ENCODE measurements around the gene BANF1. TPM values are rescaled to one million over a fixed set of nuclear protein-coding genes. Genes with fewer than 3 reads are reported as not detected.

BANF1 gene
- total RNA-seq, 1 donor from 2014 or later: 127 TPM

DNA sequence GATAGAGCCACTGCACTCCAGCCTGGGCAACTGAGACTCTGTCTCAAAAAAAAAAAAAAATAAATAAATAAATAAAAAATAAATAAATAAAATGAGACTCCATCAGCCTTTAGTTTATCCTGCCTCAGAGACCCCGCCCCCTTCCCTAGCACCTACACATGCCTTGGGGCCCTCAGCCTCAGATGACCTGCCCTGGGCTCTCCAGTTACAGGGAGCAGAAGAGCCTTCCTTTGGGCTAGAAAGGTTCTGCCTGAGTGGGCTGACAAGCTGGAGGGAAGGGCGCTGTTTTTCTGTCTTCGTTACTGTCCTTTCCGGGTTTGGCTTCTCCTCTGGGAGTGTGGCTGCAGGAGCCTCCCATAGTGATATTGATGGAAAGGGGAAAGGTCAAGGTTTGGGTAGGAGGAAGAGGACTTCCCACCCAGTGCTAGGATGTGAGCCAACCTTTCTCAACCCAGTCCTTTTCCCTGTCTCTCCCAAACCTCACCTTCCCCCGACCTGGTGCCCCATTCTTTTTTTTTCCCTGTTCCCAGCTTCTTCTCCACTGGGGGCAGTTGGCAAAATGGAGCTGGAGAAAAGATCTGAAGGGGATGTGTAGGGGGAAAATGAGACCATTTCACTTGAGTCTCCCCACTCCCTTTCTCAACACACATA lies 48.4 kb downstream of the BANF1 start:
- ATAC-seq (no peak), DNase-seq (ENCODE audit: low spot score) (no peak)
- intact Hi-C loops (cut with DNase I): no loop called here

GRCh38 chr11:66051371-66051765 lies 49.1 kb downstream of the BANF1 start:
- DNase-seq (ENCODE audit: low spot score): no peak
- intact Hi-C loops (cut with DNase I): no loop called here
- ATAC-seq: no peak

- intact Hi-C loops (cut with DNase I): no loop called here
- ATAC-seq (peak; percentile 99), DNase-seq (ENCODE audit: low spot score) (peak; percentile 97)
Measured at GRCh38 chr11:66051766-66052663, 49.7 kb downstream of the BANF1 start, which contains the start of gene SF3B2. Gene SF3B2, plus strand, starts transcription at chr11:66052364. Its CDS starts 21 bp downstream, at chr11:66052385.

DNA sequence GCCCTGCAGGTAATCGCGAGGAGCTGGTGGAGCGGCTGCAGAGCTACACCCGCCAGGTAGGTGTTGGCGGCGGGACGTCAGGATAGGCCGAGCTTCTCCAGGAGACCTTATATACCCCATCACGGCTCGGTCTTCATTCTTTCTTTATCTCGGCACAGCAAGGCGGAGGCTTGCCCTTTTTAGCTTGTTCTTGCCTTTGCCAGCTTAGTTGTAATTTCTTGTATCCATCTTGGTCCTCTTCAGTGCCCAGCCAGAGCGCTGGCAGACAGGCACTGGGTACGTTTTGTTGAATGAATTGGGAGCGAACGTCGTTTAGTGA lies 50.3 kb downstream of the BANF1 start:
- DNase-seq (ENCODE audit: low spot score): no peak
- intact Hi-C loops (cut with DNase I): no loop called here

More for the DNA sequence above, 50.3 kb downstream of the BANF1 start:
- no peak for ATAC-seq

Other genes with a start within 250 kb of the BANF1 start
- 12.9 TPM for gene AP5B1, start 221.5 kb upstream of the BANF1 start, total RNA-seq
- gene OVOL1, start 215.4 kb upstream of the BANF1 start, total RNA-seq: not detected
- 2.6 TPM for gene SNX32, start 168.5 kb upstream of the BANF1 start, total RNA-seq
- 437 TPM for gene CFL1, start 144.3 kb upstream of the BANF1 start, total RNA-seq
- gene MUS81, start 142.1 kb upstream of the BANF1 start, total RNA-seq: 46.9 TPM
- gene EFEMP2, start 129.7 kb upstream of the BANF1 start, total RNA-seq: 88.4 TPM
- 2.5 TPM for gene CTSW, start 122.7 kb upstream of the BANF1 start, total RNA-seq
- gene FIBP, start 114.0 kb upstream of the BANF1 start, total RNA-seq: 37.2 TPM
- 31.0 TPM for gene CCDC85B, start 111.8 kb upstream of the BANF1 start, total RNA-seq
- gene FOSL1, start 102.1 kb upstream of the BANF1 start, total RNA-seq: 5.6 TPM
- gene C11orf68, start 83.4 kb upstream of the BANF1 start, total RNA-seq: 42.0 TPM
- gene DRAP1, start 83.1 kb upstream of the BANF1 start, total RNA-seq: 69.8 TPM
- gene TSGA10IP, start 57.0 kb upstream of the BANF1 start, total RNA-seq: not detected
- 51.0 TPM for gene SART1, start 40.8 kb upstream of the BANF1 start, total RNA-seq
- 24.7 TPM for gene EIF1AD, start 346 bp upstream of the BANF1 start, total RNA-seq
- 0.80 TPM for gene CST6, start 9.5 kb downstream of the BANF1 start, total RNA-seq
- gene CATSPER1, start 24.0 kb downstream of the BANF1 start, total RNA-seq: not detected
- not detected for gene GAL3ST3, start 46.7 kb downstream of the BANF1 start, total RNA-seq
- gene SF3B2, start 49.9 kb downstream of the BANF1 start, total RNA-seq: 154 TPM
- 80.3 TPM for gene PACS1, start 67.8 kb downstream of the BANF1 start, total RNA-seq